ENCODE measurements around the gene OLIG1.

The OLIG1 gene

DNA sequence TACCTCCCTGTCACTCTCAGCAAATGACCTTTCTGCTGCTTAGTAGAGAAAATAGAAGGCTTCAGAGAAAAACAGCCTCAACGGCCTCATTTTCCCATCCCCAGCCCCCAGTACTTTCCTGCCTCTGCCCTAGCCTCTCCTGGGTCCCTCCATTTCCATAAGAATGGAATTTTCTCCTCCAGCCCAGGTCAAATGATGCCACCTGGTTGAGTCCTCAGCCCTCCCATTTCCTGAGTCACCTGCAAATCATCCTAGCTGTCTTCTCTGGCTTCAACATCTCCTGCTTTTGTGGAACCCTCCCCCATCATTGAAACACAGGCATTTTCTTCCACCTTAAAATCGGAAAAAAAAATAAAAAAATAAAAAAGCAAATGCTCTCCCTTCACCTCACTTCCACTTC lies 35.1 kb downstream of the OLIG1 start:
- DNase-seq, result no peak

DNA sequence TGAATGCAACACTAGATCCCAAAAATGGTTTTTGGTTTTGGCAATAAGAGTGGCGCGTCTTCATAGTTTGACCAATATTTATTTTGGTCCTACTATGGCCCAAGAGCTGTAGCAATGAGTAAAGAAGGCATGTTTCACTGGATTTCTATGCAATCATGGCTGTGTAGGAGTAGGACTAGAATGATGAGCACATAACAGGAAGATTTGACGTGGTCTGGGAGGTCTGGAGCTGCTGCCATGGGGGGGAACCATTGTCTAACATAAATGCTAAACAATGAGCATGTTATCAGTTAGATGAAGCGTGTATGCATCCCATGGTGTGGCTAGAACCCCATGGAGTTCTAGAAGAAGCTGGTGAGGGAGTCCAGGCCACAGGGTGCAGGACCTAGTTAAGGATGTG lies 38.3 kb downstream of the OLIG1 start:
- no peak for DNase-seq

DNA sequence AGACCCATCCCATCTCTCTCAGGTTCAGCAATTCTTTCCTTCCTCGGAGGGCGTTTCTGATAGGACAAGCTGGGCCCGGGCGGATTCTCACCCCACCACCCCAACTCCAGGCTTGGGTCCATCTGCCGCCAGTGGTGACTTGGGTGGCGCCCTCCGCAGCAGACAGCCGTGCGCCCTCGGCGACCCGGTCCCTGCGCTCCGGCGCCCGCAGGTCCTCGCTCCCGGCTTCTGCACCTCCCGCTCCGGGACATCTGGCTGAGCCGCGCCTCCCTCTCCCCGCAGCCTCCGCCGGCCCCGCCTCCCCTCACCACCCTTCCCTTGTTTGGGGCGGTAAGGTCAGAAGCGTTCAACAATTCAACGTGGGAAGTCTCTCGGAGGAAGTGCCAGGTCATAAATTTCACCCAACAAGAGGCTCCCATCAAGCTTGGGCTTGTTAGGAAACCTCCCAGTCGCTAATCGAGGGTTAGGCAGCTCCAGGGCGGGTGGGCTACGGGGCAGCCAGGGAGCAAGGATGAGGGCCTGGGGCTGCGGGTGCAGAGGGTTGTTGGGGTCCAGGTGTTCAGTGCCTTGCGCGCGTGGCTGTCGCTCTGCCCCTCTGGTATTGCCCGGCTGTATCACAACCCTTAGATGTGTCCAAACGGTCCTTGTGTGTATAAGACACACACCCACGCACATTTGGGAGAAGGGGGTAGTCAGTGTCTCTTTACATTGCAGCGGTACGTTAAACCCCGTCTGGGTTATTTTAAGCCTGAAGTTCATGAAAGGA lies 39.8 kb downstream of the OLIG1 start:
- DNase-seq, result no peak

DNA sequence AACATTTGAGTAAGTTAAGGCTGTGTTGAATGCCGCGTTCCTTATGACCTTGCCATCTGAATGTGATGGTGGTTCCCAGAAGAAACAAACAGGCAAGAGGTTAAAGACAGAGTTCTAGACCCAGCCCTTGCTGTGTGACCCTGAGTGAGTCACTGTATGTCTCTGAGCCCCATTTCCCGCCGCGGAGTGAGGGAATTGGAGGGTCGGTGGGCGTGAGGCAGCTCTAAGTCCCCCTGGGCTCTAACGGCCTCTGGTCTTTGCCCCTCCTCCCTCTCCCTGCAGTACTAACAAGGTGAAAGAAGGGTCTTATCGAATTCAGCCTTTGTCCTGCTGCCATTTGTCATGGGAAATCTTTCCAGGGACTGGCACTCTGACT lies 40.4 kb downstream of the OLIG1 start:
- no peak for DNase-seq

DNA sequence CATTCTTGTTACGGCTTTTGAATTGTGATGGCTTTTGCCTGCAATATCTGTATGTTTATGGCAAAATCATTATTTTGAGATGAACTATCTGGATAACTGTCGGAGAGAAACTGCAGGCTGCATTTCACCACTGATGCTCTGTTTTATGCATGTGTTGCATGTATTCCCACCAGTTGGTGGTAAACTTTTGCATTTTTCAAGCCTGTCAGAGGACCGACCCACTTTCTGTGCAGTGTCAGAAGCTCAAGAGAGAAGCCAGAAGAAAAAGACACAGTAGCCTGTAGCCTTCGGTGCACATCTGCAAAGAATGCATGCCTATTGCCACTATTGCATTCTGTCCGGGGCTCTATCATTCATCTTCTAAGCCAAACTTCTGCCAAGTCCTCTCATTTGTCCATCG lies 41.6 kb downstream of the OLIG1 start:
- no peak for DNase-seq

DNA sequence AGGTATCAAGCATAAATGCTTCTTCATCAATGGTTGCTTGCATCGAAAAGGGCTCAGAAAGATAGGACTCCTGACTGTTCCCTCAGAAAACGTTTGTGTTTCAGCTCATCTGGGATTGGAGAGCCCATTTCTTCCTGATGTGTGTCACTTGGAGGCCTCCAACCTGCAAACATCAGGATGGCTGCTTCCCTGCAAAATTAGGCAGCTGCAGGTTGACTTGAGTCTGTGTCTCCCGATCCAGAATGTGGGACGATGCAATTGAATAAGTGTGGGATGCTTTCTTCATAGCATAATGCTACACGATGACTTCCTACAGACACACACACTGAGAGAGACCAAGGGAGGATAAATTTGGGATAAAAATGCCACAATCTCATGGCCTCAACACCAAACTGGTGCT lies 42.2 kb downstream of the OLIG1 start:
- no peak for DNase-seq

DNA sequence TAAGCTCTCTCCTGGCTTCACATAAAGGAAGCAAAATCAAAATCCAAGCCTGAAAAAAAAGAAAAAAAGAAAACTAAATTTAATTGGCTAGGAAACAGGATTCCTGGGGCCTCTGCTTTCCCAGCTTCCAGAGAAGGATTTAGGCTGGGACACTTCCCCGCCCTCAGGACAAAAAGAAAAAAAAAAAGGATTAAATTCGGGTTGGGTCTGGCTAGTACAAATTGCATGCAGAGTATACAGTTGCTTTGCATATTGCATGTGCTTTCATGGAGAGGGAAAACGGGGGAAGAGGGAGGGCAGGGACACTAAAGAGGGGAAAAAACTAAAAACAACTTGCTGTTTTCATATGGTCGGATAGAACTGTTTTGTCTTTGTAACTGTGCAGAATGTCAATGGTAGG lies 42.7 kb downstream of the OLIG1 start:
- no peak for DNase-seq

DNA sequence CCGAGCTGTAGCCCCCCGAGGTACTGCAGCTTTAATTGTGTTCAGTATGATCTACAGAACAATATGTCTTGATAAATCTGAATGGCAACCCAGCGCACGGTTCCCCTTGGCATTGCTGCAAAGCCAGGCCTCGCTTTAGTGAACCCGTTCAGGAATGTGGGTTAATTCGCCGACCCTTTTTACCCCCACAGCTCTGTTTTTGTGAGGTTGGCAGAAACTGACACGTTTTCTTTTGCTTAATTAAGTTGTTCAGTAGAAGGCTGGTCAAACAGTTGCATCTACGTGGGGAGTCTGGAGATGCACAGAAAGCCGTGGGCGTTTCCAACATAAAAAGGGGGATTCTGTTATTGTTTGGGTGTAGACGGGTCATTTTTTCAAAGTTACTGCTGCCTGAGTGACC lies 43.2 kb downstream of the OLIG1 start:
- no peak for DNase-seq

DNA sequence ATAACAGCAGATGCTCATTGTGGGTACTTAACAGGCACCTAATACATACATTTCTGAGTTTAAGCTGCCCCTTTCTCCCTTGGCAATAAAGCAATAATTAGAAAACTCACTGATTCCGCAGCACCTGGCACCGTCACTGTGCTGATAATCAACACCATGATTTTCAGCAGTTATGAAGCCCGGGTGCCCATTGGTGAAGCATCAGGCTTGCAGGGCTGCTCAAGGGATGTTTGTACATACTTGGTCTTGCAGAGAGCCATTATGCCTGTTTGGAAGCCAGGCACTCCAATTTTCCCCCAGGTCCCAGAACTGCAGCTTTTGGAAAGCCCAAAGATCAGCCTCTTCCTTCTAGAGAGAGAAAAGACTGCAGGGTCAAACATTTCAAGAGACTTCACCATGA lies 44.3 kb downstream of the OLIG1 start:
- DNase-seq, result no peak

DNA sequence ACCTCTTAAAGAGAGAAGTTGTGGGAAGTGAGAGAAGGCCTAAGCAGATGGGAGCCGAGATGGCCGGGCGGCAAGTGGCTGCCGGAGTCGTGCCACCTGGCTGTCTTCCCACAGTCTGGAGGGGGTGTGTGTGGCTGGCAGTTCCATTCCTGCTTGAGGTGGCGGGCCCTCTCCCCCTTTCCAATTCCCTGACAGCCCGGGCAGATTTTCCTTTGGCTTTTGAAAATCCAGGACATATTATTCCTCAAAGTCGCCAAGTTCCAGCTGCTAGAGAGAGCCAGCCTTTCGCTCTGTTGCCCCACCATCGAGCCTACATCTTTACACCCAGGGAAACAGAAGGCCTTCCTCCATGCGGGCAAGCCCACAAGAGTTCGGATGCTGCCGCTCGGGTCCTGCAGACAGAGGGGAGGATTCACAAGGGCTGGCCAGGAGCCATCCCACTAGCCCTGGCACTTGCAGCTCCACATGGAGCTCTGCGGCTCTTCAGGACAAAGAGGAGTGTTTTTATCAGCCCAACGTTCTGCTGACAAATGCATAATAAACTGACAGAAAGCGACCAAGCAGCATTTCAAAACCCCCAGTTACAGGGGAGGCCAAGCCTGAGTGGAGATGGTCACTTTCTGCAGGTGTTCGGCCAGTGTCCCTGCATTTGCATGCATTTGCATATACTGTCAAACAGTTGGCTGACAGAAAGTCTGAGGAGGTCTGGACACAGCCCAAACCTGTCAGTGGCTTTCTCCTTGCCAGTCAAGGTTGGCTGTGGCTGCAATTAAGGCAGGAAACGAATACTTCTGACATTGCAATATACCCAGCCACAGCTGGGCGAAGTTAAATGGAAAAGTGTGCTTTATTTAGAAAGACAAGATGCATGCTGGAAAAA lies 45.9 kb downstream of the OLIG1 start:
- DNase-seq, result no peak

DNA sequence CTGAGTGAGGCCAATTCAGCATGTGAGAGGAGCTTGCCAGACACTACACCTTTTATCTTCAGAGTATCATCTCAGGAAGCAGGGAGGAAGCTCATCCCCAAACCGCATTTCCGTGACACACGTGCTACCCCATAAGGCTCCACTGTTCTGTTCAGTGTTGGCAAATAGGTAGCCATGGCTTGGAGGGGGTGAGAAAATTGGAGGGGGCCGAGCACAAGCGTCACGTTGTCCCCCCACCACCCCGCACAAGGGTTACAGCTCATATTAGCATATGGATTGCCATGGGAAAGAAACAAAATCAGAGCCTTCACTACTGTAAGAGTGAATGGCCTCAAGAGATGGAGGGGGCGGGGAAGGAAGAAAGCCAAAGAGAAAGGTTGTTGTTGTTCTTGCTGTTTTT lies 46.7 kb downstream of the OLIG1 start:
- no peak for DNase-seq

DNA sequence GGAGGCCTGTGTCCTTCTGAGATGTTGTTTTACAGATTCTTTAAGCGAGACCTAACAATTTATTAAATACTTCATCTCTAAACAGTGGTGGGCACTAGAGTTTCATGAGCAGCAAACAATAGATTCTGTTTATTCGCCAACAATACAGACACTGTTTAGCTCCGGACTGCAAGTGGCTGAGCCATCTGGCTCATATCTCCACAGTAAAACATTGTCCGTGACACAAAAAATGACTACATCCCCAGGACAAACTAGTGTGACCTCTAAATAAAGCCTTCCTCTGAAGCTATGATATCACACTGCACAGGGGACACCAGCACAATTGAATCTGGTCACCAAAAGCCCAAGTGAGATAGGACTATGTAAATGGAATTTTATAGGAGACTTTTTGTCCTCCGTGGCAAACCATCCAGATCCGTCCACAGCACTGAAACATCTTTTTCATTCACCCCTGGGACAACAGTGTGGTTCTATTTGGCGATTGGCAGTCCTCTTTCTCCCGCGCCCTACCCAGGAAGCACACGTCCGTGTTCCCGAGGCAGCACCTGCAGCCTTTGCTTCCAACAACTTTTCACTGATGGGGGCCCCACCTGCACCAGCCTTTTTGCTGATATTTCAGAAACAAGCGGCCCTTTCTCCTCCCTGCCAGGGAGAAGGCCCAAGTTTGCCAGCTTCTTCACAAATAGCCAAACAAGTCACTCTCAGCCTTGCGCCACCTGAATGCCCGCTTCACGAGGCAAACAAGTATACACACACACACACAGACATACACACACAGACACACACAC lies 47.4 kb downstream of the OLIG1 start:
- no peak for DNase-seq
